WTC11 (cell line): Measurements from ENCODE around the gene MINDY4B.

ENCODE experiments used
- JAZF1 ChIP-seq: fragments of 250-450 bp; sonication (Bioruptor Pico); IDR thresholded peaks from 2 replicates; pipeline ENCODE4 v1.9.0; 2021; ENCODE audit warnings: moderate library complexity, mild to moderate bottlenecking, inconsistent platforms
- NR1H2 ChIP-seq: sonication (generic); formaldehyde crosslinking; IDR thresholded peaks from 2 replicates; pipeline ENCODE4 v1.9.0; 2021; ENCODE audit warnings: mild to moderate bottlenecking, moderate library complexity, missing genetic modification reagents
- NR2C2 ChIP-seq: sonication (generic); formaldehyde crosslinking; IDR thresholded peaks from 2 replicates; pipeline ENCODE4 v1.8.0; 2022; ENCODE audit warnings: mild to moderate bottlenecking, missing genetic modification reagents
- SMAD3 ChIP-seq: sonication (generic); formaldehyde crosslinking; IDR thresholded peaks from 2 replicates; pipeline ENCODE4 v1.8.0; 2022; ENCODE audit warnings: missing genetic modification reagents, mild to moderate bottlenecking, borderline replicate concordance
- TF ChIP-seq, protein P1 (sequence below): fragments of 200-600 bp; IDR thresholded peaks from 2 replicates; pipeline ENCODE4 v1.8.0; 2022; ENCODE audit warnings: antibody characterized with exemption
- TF ChIP-seq, protein P2 (sequence below): sonication (generic); formaldehyde crosslinking; IDR thresholded peaks from 2 replicates; pipeline ENCODE4 v1.8.0; 2022; ENCODE audit warnings: mild to moderate bottlenecking, missing genetic modification reagents
- TF ChIP-seq, protein P3 (sequence below): sonication (generic); formaldehyde crosslinking; IDR thresholded peaks from 2 replicates; pipeline ENCODE4 v1.8.0; 2022; ENCODE audit warnings: mild to moderate bottlenecking, missing genetic modification reagents

DNA sequence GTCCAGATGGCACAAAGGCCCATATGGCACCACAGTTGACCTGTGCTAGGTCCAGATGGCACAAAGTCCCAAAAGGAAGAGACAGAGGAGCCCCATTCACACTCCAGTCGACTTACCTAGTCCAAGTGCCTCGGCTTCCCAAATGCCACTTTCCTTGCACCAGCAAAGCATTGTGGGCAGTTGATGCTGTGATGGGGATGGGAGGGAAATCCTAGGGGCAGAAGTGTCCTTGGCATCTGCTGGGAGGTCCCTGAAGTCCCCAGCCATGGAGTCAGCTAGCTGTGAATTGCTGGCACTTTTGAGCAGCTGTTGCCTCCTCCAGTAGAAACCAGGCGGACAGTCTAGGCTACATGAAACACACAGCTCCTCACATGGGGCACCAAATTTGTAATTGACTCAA, 82.0 kb downstream of the MINDY4B start:
- TF ChIP-seq, protein P1, sequence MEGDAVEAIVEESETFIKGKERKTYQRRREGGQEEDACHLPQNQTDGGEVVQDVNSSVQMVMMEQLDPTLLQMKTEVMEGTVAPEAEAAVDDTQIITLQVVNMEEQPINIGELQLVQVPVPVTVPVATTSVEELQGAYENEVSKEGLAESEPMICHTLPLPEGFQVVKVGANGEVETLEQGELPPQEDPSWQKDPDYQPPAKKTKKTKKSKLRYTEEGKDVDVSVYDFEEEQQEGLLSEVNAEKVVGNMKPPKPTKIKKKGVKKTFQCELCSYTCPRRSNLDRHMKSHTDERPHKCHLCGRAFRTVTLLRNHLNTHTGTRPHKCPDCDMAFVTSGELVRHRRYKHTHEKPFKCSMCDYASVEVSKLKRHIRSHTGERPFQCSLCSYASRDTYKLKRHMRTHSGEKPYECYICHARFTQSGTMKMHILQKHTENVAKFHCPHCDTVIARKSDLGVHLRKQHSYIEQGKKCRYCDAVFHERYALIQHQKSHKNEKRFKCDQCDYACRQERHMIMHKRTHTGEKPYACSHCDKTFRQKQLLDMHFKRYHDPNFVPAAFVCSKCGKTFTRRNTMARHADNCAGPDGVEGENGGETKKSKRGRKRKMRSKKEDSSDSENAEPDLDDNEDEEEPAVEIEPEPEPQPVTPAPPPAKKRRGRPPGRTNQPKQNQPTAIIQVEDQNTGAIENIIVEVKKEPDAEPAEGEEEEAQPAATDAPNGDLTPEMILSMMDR, result no peak
- TF ChIP-seq, protein P2, sequence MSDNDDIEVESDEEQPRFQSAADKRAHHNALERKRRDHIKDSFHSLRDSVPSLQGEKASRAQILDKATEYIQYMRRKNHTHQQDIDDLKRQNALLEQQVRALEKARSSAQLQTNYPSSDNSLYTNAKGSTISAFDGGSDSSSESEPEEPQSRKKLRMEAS (CRISPR knock-in tag), result no peak
- TF ChIP-seq SMAD3 (CRISPR knock-in tag) (no peak), JAZF1 (CRISPR knock-in tag) (no peak), NR2C2 (CRISPR knock-in tag) (no peak), NR1H2 (no peak)
- TF ChIP-seq, protein P3, sequence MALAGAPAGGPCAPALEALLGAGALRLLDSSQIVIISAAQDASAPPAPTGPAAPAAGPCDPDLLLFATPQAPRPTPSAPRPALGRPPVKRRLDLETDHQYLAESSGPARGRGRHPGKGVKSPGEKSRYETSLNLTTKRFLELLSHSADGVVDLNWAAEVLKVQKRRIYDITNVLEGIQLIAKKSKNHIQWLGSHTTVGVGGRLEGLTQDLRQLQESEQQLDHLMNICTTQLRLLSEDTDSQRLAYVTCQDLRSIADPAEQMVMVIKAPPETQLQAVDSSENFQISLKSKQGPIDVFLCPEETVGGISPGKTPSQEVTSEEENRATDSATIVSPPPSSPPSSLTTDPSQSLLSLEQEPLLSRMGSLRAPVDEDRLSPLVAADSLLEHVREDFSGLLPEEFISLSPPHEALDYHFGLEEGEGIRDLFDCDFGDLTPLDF (CRISPR knock-in tag), result no peak
